ENCODE data around the gene PDE11A.

Gene PDE11A

GRCh38 chr2:178076130-178076529 is 3.6 kb upstream of the PDE11A start:
- Histone ChIP-seq H3K27ac (no peak overlapping the region), H3K36me3 (ENCODE audit: control insufficient read depth, insufficient read depth, low read length) (no peaks in the 10 kb centered on the region), H2AFZ (no peak overlapping the region), H3K9me3 (ENCODE audit: control insufficient read depth, low read length) (no peaks in the 10 kb centered on the region), H3K4me2 (ENCODE audit: low read length) (no peak overlapping the region), H3K9ac (no peak overlapping the region), H3K79me2 (no peaks in the 10 kb centered on the region), H3K4me1 (no peaks in the 10 kb centered on the region), H3K4me3 (ENCODE audit: low read depth, low read length) (no peak overlapping the region), H3K27me3 (ENCODE audit: control insufficient read depth, insufficient read depth, low read length) (no peaks in the 10 kb centered on the region)
- TF ChIP-seq CTCF (IDR thresholded peaks at IDR 0.05): no peak

GRCh38 chr2:178075006-178075326 is 2.4 kb upstream of the PDE11A start:
- H3K4me3 ChIP-seq (ENCODE audit: low read depth, low read length): no peak overlapping the region
- no peak for TF ChIP-seq CTCF (IDR thresholded peaks at IDR 0.05)
- H3K4me2 ChIP-seq (ENCODE audit: low read length): no peak overlapping the region
- H3K27ac ChIP-seq: no peak overlapping the region
- H3K9me3 ChIP-seq (ENCODE audit: control insufficient read depth, low read length): no peaks in the 10 kb centered on the region
- H3K27me3 ChIP-seq (ENCODE audit: control insufficient read depth, insufficient read depth, low read length): no peaks in the 10 kb centered on the region
- H3K4me1 ChIP-seq: no peaks in the 10 kb centered on the region
- no peak overlapping the region for H2AFZ ChIP-seq
- H3K9ac ChIP-seq: no peak overlapping the region
- no peaks in the 10 kb centered on the region for H3K36me3 ChIP-seq (ENCODE audit: control insufficient read depth, insufficient read depth, low read length)
- H3K79me2 ChIP-seq: no peaks in the 10 kb centered on the region

DNA sequence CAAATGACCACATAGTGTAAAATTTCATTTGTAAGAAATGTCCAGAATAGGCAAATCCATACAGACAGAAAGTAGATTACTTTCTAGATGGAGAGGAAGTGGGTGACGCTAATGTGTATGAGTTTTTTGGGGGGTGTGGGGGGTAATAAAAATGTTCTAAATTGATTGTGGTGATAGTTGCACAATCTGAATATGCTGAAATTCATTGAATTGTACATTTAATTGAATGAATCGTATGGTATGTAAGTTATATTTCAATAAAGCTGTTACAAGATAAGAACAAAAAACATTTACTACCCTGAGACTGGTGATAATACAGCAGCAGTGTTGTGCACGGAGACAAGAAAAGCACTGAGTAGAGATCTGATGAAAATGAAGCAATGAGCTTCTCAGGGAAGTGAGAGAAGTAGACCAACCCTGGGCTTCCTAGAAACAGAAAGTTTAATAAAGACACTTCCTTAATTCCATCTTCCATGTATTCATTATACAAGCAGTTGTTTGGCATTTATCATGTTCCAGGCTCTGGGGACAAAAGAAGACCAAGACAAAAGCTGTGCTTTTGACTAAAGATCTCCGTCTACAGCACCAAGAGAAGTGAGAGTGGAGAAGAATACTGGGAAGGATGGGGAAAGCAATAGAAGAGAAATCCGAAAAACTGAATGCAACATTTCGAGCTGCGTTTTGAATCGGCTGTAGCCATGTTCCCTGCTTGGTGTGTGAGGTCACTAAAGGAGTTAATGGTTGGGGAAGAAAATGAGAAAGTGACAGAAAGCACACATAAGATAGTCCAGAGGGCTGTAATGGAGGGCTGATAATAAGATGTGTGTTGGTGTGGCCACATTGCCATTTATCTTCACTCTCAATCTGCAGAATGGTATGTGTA is 1.8 kb upstream of the PDE11A start:
- Histone ChIP-seq H3K27me3 (ENCODE audit: control insufficient read depth, insufficient read depth, low read length) (no peaks in the 10 kb centered on the region), H3K4me1 (no peaks in the 10 kb centered on the region), H3K79me2 (no peaks in the 10 kb centered on the region)

DNA sequence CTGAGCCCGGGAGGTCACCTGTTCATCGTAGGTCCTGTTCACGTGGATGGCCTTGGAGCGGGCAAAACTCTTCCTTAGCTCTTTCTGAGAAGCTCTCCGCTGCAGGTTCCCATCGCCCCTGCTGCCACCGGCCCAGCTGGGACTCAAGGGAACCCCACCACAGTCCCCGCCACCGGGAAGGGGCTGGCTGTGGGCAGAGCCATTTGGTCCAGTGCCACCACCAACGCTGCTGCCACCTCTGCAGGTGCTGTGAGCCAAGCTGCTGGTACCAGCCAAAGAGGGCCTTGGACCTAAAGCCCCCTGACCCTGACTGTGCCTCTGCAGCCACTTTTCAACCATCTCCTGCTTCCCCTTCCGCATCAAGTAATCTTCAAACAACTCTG is 586 bp downstream of the PDE11A start:
- peak overlapping the region; percentile 64 for H3K4me3 ChIP-seq (ENCODE audit: low read depth, low read length)
- H3K9ac ChIP-seq: no peak overlapping the region
- peak overlapping the region; percentile 97 for H2AFZ ChIP-seq
- peaks cover 7% of the 10 kb centered on the region for H3K4me1 ChIP-seq
- no peaks in the 10 kb centered on the region for H3K79me2 ChIP-seq
- H3K27ac ChIP-seq: peak overlapping the region; percentile 91
- H3K27me3 ChIP-seq (ENCODE audit: control insufficient read depth, insufficient read depth, low read length): no peaks in the 10 kb centered on the region
- no peaks in the 10 kb centered on the region for H3K9me3 ChIP-seq (ENCODE audit: control insufficient read depth, low read length)
- H3K36me3 ChIP-seq (ENCODE audit: control insufficient read depth, insufficient read depth, low read length): no peaks in the 10 kb centered on the region
- peak overlapping the region; percentile 75 for H3K4me2 ChIP-seq (ENCODE audit: low read length)
- no peak for TF ChIP-seq CTCF (IDR thresholded peaks at IDR 0.05)

More for the DNA sequence above, 1.8 kb upstream of the PDE11A start:
- H3K9ac ChIP-seq: no peak overlapping the region
- H3K27ac ChIP-seq: no peak overlapping the region
- H3K4me2 ChIP-seq (ENCODE audit: low read length): no peak overlapping the region
- no peak for TF ChIP-seq CTCF (IDR thresholded peaks at IDR 0.05)
- H3K9me3 ChIP-seq (ENCODE audit: control insufficient read depth, low read length): no peaks in the 10 kb centered on the region
- no peaks in the 10 kb centered on the region for H3K36me3 ChIP-seq (ENCODE audit: control insufficient read depth, insufficient read depth, low read length)
- H3K4me3 ChIP-seq (ENCODE audit: low read depth, low read length): no peak overlapping the region
- no peak overlapping the region for H2AFZ ChIP-seq

DNA sequence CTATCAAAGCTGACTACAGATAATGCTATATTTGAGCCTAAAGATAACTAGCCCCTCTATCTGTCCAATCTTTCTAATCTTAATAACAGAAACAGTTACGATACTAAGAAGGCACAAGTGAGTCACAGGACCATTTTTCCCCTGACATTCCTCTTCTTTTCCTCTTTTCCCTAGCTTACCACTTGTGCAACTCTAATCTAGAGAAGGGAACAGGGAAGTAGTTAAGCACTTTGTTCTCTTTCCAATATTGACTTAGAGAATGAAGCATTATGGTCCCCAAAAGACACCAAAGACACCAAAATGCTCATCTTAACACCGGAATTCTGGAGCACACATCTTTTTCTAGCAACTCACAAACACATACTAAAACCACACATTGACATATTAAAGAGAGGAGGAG is 1.8 kb downstream of the PDE11A start:
- Histone ChIP-seq H3K9ac (no peak overlapping the region), H3K27ac (peak overlapping the region; percentile 91)
- TF ChIP-seq CTCF (IDR thresholded peaks at IDR 0.05): no peak

More for the DNA sequence above, 1.8 kb downstream of the PDE11A start:
- Histone ChIP-seq H3K4me1 (peaks cover 10% of the 10 kb centered on the region), H3K4me2 (ENCODE audit: low read length) (peak overlapping the region; percentile 75), H3K4me3 (ENCODE audit: low read depth, low read length) (peak overlapping the region; percentile 64), H3K79me2 (no peaks in the 10 kb centered on the region), H3K9me3 (ENCODE audit: control insufficient read depth, low read length) (no peaks in the 10 kb centered on the region), H3K27me3 (ENCODE audit: control insufficient read depth, insufficient read depth, low read length) (no peaks in the 10 kb centered on the region), H3K36me3 (ENCODE audit: control insufficient read depth, insufficient read depth, low read length) (no peaks in the 10 kb centered on the region), H2AFZ (peak overlapping the region; percentile 97)

Data from parathyroid adenoma (tissue), 2 donors.